ENCODE data around the gene SANBR. TPM values are rescaled to one million over a fixed set of nuclear protein-coding genes. Genes with fewer than 3 reads are reported as not detected.

The SANBR gene
- 11.2 and 13.4 TPM in 2 replicates for total RNA-seq

GRCh38 chr2:61065714-61066709 is at the start of gene SANBR:
TSS of gene SANBR (plus strand) at chr2:61065871. CDS start at chr2:61070351, 4,480 bp downstream.

GRCh38 chr2:61017556-61018317 is 47.9 kb upstream of the SANBR start, which contains the start of the genes PEX13 and PUS10:
TSS of gene PEX13 (plus strand) at chr2:61017720. CDS start at chr2:61017760, 40 bp downstream.
TSS of gene PUS10 (minus strand) at chr2:61018255. CDS start at chr2:61011890, 6,365 bp downstream.

Other genes starting within 250 kb of the SANBR start
- 2.8 and 3.3 TPM in 2 replicates for gene REL, start 184.3 kb upstream of the SANBR start, total RNA-seq
- gene PEX13, start 48.2 kb upstream of the SANBR start, total RNA-seq: 26.0 and 32.4 TPM in 2 replicates
- gene PUS10, start 47.6 kb upstream of the SANBR start, total RNA-seq: 9.6 and 12.4 TPM in 2 replicates
- 6.5 and 8.9 TPM in 2 replicates for gene C2orf74, start 96.3 kb downstream of the SANBR start, total RNA-seq